T47D (cell line): Measurements from ENCODE around the gene AATF.

Source experiments
- DNase-seq, 2 experiments: peaks; one replicate each; pipeline versions ENCODE4 v3.0.0 to v3.0.0-alpha.2; 2011 to 2012; ENCODE audit warnings: low read depth in 1 of 2, low spot score in 1 of 2
- JUND ChIP-seq: IDR thresholded peaks from 2 replicates; pipeline ENCODE4 v1.6.1; 2012; ENCODE audit warnings: low read depth
- in situ Hi-C: cut with HindIII; loops from 2 replicates; pipeline ENCODE4 v1.10.0; 2016; ENCODE audit warnings: low sequenced_read_pairs, low pct_unique_long_range_greater_than_20kb

AATF gene

GRCh38 chr17:36921095-36921851 is 27.5 kb upstream of the AATF start:
- DNase-seq: no peak
- no peak for TF ChIP-seq JUND
- in situ Hi-C loops: no loop called here

- no peak for TF ChIP-seq JUND
- in situ Hi-C loops: no loop called here
- no peak for DNase-seq
Measured at GRCh38 chr17:36922175-36922574, 26.6 kb upstream of the AATF start.

GRCh38 chr17:36923814-36924221 is 24.9 kb upstream of the AATF start:
- no peak for DNase-seq
- no peak for TF ChIP-seq JUND
- in situ Hi-C loops: no loop called here

- no peak for TF ChIP-seq JUND
- no peak for DNase-seq
- in situ Hi-C loops: no loop called here
Measured at GRCh38 chr17:36926226-36926625, 22.5 kb upstream of the AATF start.

DNA sequence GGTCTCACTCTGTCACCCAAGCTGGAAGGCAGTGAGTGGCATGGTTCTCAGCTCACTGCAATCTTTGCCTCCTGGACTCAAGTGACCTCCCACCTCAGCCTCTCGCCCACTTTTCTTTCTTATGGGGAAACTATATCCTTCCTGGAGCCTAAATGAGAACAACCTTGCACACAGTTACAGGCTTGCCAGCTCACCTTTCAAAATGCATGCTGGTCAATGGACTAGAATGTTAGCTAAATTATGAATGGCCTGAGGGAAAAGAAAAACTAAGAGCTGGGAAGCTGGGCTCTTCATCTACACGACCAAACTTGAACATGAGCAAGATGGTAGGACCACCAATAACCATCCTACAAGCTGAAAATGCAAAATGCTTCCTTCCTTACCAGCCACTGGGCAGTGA is 22.1 kb upstream of the AATF start:
- no peak for TF ChIP-seq JUND
- DNase-seq: no peak
- in situ Hi-C loops: no loop called here

DNA sequence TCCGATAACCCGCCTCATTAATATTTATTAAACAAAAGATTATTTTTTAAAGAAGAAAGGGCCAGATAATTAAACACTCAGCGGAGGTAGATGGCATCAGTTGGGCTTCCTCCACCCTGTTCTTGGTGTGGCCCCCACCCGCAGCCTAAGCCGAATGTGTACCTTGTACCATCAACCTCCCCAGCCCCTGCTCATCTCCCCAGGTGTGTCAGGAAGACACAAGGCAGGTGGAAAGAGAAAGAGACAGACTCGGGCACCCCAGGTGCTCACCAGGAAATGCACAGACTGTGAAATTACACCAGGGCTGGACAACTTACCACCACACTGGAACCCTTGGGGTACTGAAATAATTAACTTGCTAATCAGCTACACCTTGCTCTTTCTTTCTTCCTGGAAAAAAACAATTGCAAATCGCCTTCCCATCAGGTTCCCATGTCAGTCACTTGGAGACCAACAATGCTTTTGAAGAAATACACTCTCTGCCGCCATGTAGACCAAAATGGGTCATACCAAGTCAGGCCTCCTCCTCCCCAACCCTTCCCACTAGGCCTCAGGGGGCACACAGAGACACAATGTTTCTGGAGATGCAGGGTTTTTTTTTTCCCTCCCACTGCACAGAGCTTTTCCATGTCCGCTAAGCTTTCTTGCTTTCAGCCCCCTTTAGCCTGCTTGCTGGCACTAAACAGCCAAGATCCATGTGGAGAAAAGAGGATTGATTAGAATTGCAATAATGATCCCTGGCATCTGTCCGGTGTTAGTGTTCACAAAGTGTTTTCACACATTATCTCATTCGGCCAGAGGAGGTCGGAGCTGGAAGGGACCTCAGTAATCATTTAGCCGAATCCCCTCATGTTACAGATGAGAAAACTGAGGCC is 20.0 kb upstream of the AATF start:
- TF ChIP-seq JUND: no peak
- no peak for DNase-seq
- in situ Hi-C loops: no loop called here

GRCh38 chr17:36929851-36930582 is 18.7 kb upstream of the AATF start:
- no peak for DNase-seq

GRCh38 chr17:36930583-36930900 is 18.2 kb upstream of the AATF start:
- in situ Hi-C loops: no loop called here
- no peak for TF ChIP-seq JUND
- no peak for DNase-seq

More at GRCh38 chr17:36929851-36930582, 18.7 kb upstream of the AATF start:
- in situ Hi-C loops: no loop called here
- no peak for TF ChIP-seq JUND

- no peak for TF ChIP-seq JUND
- DNase-seq: no peak
- in situ Hi-C loops: no loop called here
Measured at GRCh38 chr17:36931096-36931696, 17.6 kb upstream of the AATF start.

DNA sequence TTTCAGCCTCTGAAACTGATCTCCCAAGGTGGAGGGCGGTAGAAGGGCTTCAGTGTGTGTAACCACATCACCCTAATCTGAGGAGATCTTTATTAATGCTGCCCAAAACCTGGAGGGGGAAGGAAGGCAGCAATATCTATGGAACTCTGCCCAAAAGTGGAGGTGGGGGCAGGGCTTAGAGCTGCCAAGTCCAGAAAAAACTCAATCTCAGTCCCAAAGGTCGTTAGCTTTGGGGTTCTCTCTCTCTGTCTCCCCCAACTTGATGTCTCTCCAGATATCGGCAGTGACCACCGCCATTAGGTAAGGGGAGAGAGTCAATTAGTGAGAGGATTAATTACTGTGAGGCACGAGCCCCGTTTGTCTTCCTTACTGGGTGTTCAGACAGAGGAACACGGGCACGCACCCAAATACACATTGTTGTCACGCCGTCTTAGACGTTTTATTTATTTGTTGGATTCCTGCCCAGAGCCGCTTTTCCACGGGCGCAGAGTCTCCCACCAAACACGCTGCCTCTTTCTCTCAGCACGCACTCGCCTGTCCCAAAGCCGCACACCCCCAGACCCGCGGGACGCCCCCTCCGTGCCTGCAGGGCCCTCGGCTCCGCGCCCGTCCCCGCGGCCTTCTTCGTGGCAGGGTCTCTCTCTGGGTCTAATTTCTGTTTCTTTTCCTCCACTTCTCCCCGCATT is 16.9 kb upstream of the AATF start:
- in situ Hi-C loops: no loop called here
- peak in 1 of 2 experiments; percentile 51 for DNase-seq
- no peak for TF ChIP-seq JUND

DNA sequence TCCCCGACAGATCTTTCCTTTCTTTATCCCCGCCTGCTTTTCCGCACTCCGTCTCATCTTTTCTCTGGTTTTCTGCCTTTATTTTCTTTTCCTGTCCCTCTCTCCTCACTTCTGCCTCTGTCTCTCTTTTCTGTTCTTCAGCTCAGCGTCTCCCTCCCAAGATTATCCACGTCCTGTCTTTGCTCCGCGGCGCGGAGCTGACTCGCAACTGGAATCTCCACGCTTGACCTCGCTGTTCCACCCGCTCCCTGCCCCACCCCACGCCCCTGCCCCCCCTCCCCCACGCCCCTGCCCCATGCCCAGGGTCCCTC is 16.4 kb upstream of the AATF start:
- no peak for DNase-seq
- TF ChIP-seq JUND: no peak
- in situ Hi-C loops: no loop called here

DNA sequence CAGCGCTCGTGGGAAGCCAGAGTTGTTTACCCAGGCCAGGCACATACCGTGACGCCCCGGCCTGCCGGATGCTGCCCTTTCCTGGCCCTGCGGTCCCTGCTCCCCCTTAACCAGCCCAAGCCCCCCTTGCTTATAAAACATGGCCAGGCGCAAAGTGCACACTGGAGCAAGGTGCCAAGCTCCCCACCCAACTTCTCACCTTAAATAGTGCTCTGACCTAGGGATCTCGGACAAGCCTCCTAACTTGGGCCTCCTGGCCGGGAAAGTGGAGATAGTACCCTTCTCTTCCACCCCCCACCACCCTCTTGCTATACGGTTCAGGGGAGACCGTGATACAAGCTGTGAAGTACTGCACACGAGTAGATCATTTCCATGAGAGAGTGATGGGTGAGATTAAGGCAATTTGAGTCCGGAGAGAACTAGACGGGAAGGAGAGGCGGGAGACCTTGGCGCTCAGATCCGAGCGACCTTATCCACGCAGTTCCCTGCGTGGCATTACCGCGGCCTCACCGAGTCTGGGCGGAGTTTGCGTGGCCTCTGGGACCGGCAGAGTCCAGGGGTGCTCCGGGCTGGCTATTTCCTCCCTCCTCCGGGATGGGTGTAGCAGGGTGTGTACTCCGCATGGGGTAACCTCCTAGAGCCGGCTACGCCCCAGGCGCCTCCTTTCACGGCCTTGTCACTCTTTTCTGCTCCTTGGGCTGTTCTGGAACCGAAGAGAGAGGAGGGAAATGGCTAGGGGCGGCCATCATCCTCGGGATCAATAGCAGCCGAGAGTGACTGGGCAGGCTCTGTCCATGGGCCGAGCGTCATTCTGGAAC is 15.9 kb upstream of the AATF start:
- no peak for DNase-seq
- no peak for TF ChIP-seq JUND
- in situ Hi-C loops: no loop called here
